A172 (cell line): ENCODE measurements around the gene ELAC1. TPM values are rescaled to one million over a fixed set of nuclear protein-coding genes. Genes with fewer than 3 reads are reported as not detected.

Experiments
- DNase-seq: peaks from one replicate; pipeline ENCODE4 v3.0.0-alpha.2; 2015; ENCODE audit warnings: low spot score
- total RNA-seq: library from RNA; depleted of rRNA; stranded (reverse); fragments of >200 nt; shearing (Covaris generic); gene quantifications from 2 replicates; pipeline ENCODE4 v1.2.3, GENCODE V29; 2014; rRNA removed

ELAC1 gene
- total RNA-seq, 1 experiment from 2014 or later: 8.1 TPM

DNA sequence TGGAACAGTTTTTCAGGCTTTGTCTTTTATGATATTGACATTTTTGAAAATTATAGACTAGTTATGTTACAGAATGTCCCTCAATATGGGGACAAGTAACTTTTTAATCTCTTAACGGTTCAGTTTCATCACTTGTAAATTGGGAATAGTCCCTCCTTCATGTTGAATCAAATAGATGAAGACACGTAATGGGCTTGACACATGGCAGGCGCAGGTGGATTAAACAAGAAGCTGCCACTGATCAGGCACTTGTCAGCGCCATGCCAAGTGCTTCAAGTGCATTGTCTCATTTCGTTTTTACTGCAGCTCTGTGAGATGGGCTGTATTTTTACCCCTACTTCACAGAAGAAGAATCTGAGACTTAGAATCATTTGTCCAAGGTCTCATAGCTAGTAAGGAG lies 52.7 kb downstream of the ELAC1 start:
- DNase-seq: no peak

DNA sequence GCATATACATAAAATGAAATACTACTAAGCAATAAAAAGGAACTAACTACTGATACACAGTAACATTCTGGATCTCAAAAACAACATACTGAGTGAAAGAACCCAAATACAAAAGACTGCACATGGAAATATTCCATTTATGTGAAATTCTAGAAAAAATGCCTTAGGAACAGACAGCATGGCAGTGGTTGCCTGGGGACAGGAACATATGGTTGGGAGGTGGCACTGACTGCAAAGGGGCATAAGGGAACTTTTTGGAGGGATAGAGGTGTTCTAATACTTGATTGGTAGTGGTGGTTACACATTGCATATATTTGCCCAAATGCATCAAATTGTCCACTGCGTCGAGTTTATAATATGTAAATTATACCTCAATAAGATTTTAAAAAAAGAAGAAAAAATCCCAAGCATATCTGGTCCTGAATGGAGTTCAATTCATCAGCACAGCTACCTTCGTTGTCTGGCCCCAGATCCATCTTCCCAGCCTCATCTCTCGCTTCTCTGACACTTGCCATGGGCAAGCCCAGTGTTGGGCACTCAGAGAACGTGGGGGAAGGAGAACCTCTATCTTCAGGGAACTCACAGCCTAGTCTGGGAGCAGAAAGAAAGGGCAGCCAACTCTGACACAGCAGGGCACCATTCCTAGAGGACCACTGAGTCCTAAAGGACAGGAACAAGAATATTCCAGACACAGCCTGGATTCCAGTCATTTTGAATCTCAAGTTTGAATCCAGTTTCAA lies 53.6 kb downstream of the ELAC1 start:
- no peak for DNase-seq

DNA sequence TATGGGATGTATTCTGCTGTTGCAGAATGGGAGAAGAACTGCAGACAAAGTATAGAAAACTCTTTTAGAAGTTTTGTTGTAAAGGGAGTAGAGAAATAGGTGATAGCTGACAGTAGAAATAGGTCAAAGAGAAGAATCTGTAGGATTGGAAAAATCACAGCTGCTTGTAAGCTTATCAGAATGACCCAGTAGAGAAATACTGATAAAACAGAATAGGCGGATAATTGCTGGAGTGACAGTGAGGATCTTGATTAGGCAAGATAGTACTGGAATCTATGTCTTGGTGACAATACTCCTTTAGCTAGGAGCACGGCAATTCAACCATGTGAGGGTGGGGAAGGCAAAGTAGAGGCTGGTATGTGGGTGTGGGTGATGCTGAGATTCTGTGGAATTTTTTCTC lies 57.7 kb downstream of the ELAC1 start:
- no peak for DNase-seq

- DNase-seq: no peak
Observed at GRCh38 chr18:51028201-51028805, 60.5 kb downstream of the ELAC1 start.

GRCh38 chr18:51029378-51029693 lies 61.5 kb downstream of the ELAC1 start:
- no peak for DNase-seq

GRCh38 chr18:51029694-51030536 lies 62.1 kb downstream of the ELAC1 start, which contains the start of gene SMAD4:
Gene SMAD4, plus strand, starts transcription at chr18:51030213. Its CDS starts 16,834 bp downstream, at chr18:51047047.
- DNase-seq: peak; percentile 78

- DNase-seq: peak; percentile 13
Observed at GRCh38 chr18:51030537-51031258, 62.9 kb downstream of the ELAC1 start.

GRCh38 chr18:51032193-51032592 lies 64.4 kb downstream of the ELAC1 start:
- DNase-seq: no peak

DNA sequence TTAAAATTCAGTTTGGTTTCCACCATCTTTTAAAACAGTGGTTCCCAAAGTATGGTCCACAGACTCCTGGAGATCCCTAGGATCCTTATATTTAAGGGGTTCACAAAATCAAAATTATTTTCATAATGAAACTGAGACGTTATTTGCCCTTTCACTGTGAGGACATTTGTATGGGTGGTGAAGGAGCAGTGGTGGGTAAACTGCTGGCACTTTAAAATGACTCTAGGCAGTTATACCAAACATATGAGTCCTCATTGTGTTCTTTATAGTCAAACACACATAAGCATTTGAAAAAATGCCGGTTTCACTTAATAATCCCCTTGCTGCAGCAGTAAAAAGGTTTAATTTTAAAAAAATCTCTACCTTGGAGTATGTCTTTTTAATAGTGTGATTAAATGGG lies 69.4 kb downstream of the ELAC1 start:
- no peak for DNase-seq

Other genes starting within 250 kb of the ELAC1 start
- gene MRO, start 148.0 kb upstream of the ELAC1 start, total RNA-seq: 0.03 TPM in 1 of 2 replicates, not detected in the other
- gene ME2, start 88.9 kb upstream of the ELAC1 start, total RNA-seq: 62.4 and 67.7 TPM in 2 replicates
- 71.9 and 92.8 TPM in 2 replicates for gene SMAD4, start 62.2 kb downstream of the ELAC1 start, total RNA-seq
- 32.8 and 33.6 TPM in 2 replicates for gene MEX3C, start 229.6 kb downstream of the ELAC1 start, total RNA-seq